A549 (cell line): ENCODE results near the gene LEO1. TPM values are rescaled to one million over a fixed set of nuclear protein-coding genes. Genes with fewer than 3 reads are reported as not detected.
A peak's percentile ranks its signal among the peaks of the same experiment; 100 is the strongest.

Experiments
- ATAC-seq, 2 experiments: fragments of 200-7000 bp in 1 of 2; fragments of >200 bp in 1 of 2; cut with Nextera tagmentation in 1 of 2; cut with Tn5 transposase in 1 of 2; 3 replicates each; pipeline versions ENCODE4 v1.8.0 to v1.9.1; 2018 to 2020; ENCODE audit warnings: mild to moderate bottlenecking in 1 of 2, moderate library complexity in 1 of 2
- CTCF ChIA-PET: fragments of 300-600 bp; sonication (Branson Sonifier 250); formaldehyde crosslinking; extraction: SDS; loops from one replicate; lab custom pipeline; 2021; ENCODE audit warnings: antibody characterized with exemption, inconsistent platforms; lab: Yijun Ruan, JAX
- POLR2A ChIA-PET: fragments of 350-600 bp; formaldehyde crosslinking; extraction: SDS; loops from one replicate; lab custom pipeline; 2021; ENCODE audit warnings: antibody characterized with exemption, inconsistent platforms; lab: Yijun Ruan, JAX
- DNase-seq, 2 experiments: peaks; one replicate each; pipeline versions ENCODE4 v3.0.0 to v3.0.0-alpha.2; 2011 to 2016; ENCODE audit warnings: low read depth in 1 of 2, low spot score in 1 of 2
- FAIRE-seq: peaks from 2 replicates; lab custom pipeline; 2011; peaks lifted over from hg19 to GRCh38; lab: Jason Lieb, UNC
- H3K27ac ChIP-seq, 2 experiments: fragments of >200 bp; sonication (Bioruptor Twin); formaldehyde crosslinking; 3 replicates each; pipeline ENCODE4 v1.5.1; 2016 to 2017
- H3K4me1 ChIP-seq: fragments of >200 bp; sonication (Bioruptor Twin); formaldehyde crosslinking; 3 replicates; pipeline ENCODE4 v1.6.1; 2016
- H3K4me2 ChIP-seq: fragments of >200 bp; sonication (Bioruptor Twin); formaldehyde crosslinking; 3 replicates; pipeline ENCODE4 v1.6.1; 2016
- H3K4me3 ChIP-seq: fragments of >200 bp; sonication (Bioruptor Twin); formaldehyde crosslinking; 3 replicates; pipeline ENCODE4 v1.5.1; 2016
- H3K9me3 ChIP-seq: fragments of >200 bp; sonication (Bioruptor Twin); formaldehyde crosslinking; 3 replicates; pipeline ENCODE4 v1.6.1; 2016
- CBX2 ChIP-seq: fragments of 200-600 bp; sonication (generic); IDR thresholded peaks from 2 replicates; pipeline ENCODE4 v1.6.1; 2016; ENCODE audit warnings: low read depth, mild to moderate bottlenecking, borderline replicate concordance
- CEBPB ChIP-seq, 2 experiments: fragments of >200 bp in 1 of 2; sonication (Bioruptor Twin) in 1 of 2; formaldehyde crosslinking in 1 of 2; IDR thresholded peaks; 2 replicates each; pipeline ENCODE4 v1.6.1; 2012 to 2016
- CHD2 ChIP-seq: fragments of 150-350 bp; IDR thresholded peaks from 2 replicates; pipeline ENCODE4 v1.6.1; 2014; ENCODE audit warnings: low read length; ENCODE audit not compliant: partially characterized antibody
- CHD4 ChIP-seq: fragments of 200-600 bp; sonication (generic); IDR thresholded peaks from 2 replicates; pipeline ENCODE4 v1.6.1; 2016; ENCODE audit warnings: antibody characterized with exemption, mild to moderate bottlenecking, borderline replicate concordance
- EP300 ChIP-seq, 2 experiments: fragments of >200 bp; sonication (Bioruptor Twin); formaldehyde crosslinking; IDR thresholded peaks; 2 replicates in 1 of 2; 3 replicates in 1 of 2; pipeline ENCODE4 v1.6.1; 2016 to 2017
- FOSL2 ChIP-seq, 2 experiments: fragments of 450-650 bp in 1 of 2; fragments of >200 bp in 1 of 2; sonication (Bioruptor Twin) in 1 of 2; formaldehyde crosslinking; IDR thresholded peaks; 2 replicates each; pipeline versions ENCODE4 v1.5.0 to v1.6.1; 2016 to 2020; ENCODE audit warnings: mild to moderate bottlenecking in 1 of 2, moderate library complexity in 1 of 2
- FOXS1 ChIP-seq: fragments of 250-450 bp; sonication (Bioruptor Pico); IDR thresholded peaks from 2 replicates; pipeline ENCODE4 v1.5.0; 2020; ENCODE audit warnings: mild to moderate bottlenecking, moderate library complexity
- HDAC2 ChIP-seq: fragments of 200-600 bp; sonication (generic); IDR thresholded peaks from 2 replicates; pipeline ENCODE4 v1.6.1; 2016
- HEYL ChIP-seq: fragments of 250-450 bp; sonication (Bioruptor Pico); IDR thresholded peaks from 2 replicates; pipeline ENCODE4 v1.8.0; 2021; ENCODE audit warnings: mild to moderate bottlenecking, moderate library complexity
- HOXB13 ChIP-seq: fragments of 250-450 bp; sonication (Bioruptor Pico); IDR thresholded peaks from 2 replicates; pipeline ENCODE4 v1.5.0; 2020; ENCODE audit warnings: low read depth, mild to moderate bottlenecking, moderate library complexity
- KDM1A ChIP-seq: fragments of 200-600 bp; sonication (generic); IDR thresholded peaks from 2 replicates; pipeline ENCODE4 v1.6.1; 2016; ENCODE audit warnings: low read depth, mild to moderate bottlenecking
- MAFK ChIP-seq: fragments of 450-650 bp; IDR thresholded peaks from 2 replicates; pipeline ENCODE4 v1.6.1; 2014; ENCODE audit not compliant: partially characterized antibody
- NR3C1 ChIP-seq: fragments of >200 bp; sonication (Bioruptor Twin); formaldehyde crosslinking; IDR thresholded peaks from 3 replicates; pipeline ENCODE4 v1.6.1; 2017
- PHF8 ChIP-seq: fragments of 200-600 bp; sonication (generic); IDR thresholded peaks from 2 replicates; pipeline ENCODE4 v1.6.1; 2016; ENCODE audit warnings: low read depth, mild to moderate bottlenecking, antibody characterized with exemption, moderate library complexity, borderline replicate concordance
- POLR2A ChIP-seq: IDR thresholded peaks from 2 replicates; pipeline ENCODE4 v1.6.1; 2012; ENCODE audit warnings: mild to moderate bottlenecking, low read length
- POLR2AphosphoS2 ChIP-seq: conservative IDR thresholded peaks from 2 replicates; pipeline ENCODE4 v1.6.1; 2012; ENCODE audit warnings: low read length, improper control_type of control experiment, inconsistent platforms
- RAD21 ChIP-seq, 2 experiments: fragments of >200 bp in 1 of 2; sonication (Bioruptor Twin) in 1 of 2; formaldehyde crosslinking in 1 of 2; IDR thresholded peaks in 1 of 2; conservative IDR thresholded peaks in 1 of 2; 2 replicates in 1 of 2; 3 replicates in 1 of 2; pipeline ENCODE4 v1.6.1; 2012 to 2018; ENCODE audit warnings: inconsistent platforms in 1 of 2
- RFX5 ChIP-seq: fragments of 450-650 bp; IDR thresholded peaks from 2 replicates; pipeline ENCODE4 v1.7.1; 2014; ENCODE audit warnings: antibody characterized with exemption, mild to moderate bottlenecking, moderate library complexity
- RNF2 ChIP-seq: fragments of 200-600 bp; sonication (generic); IDR thresholded peaks from 2 replicates; pipeline ENCODE4 v1.6.1; 2016; ENCODE audit warnings: low read depth, mild to moderate bottlenecking, antibody characterized with exemption, moderate library complexity, borderline replicate concordance
- TFCP2L1 ChIP-seq: fragments of 250-450 bp; sonication (Bioruptor Pico); IDR thresholded peaks from 2 replicates; pipeline ENCODE4 v1.5.0; 2021; ENCODE audit warnings: mild to moderate bottlenecking
- ZC3H11A ChIP-seq: fragments of 450-650 bp; IDR thresholded peaks from 2 replicates; pipeline ENCODE4 v1.6.1; 2014; ENCODE audit warnings: antibody characterized with exemption, mild to moderate bottlenecking
- ZSCAN20 ChIP-seq: fragments of 250-450 bp; sonication (Bioruptor Pico); IDR thresholded peaks from 2 replicates; pipeline ENCODE4 v1.8.0; 2022; ENCODE audit warnings: mild to moderate bottlenecking, moderate library complexity
- WGBS: methylation state at CpG from one replicate; pipeline ENCODE4 v1.1.6; 2017; ENCODE audit errors: missing lambda C conversion rate; 5-methylcytosine and 5-hydroxymethylcytosine counted together
- polyA plus RNA-seq, 4 experiments: library from polyadenylated mRNA; depleted of rRNA in 3 of 4; stranded (reverse); fragments of >200 nt; fragmentation: RNase III in 1 of 4; extraction: RNeasy Plus Mini Kit Qiagen cat#74134 plus additional on column Dnase treatment in 1 of 4; gene quantifications; 2 replicates in 3 of 4; 3 replicates in 1 of 4; pipeline ENCODE4 v1.2.3, GENCODE V29; 2011 to 2017
- TF ChIP-seq, protein P1 (sequence below): fragments of 250-450 bp; sonication (Bioruptor Pico); IDR thresholded peaks from 2 replicates; pipeline ENCODE4 v1.5.0; 2021; ENCODE audit warnings: mild to moderate bottlenecking, moderate library complexity, borderline replicate concordance
- TF ChIP-seq, protein P2 (sequence below): fragments of 450-650 bp; IDR thresholded peaks from 2 replicates; pipeline ENCODE4 v1.6.1; 2014; ENCODE audit warnings: antibody characterized with exemption
- TF ChIP-seq, protein P3 (sequence below): IDR thresholded peaks from 2 replicates; pipeline ENCODE4 v1.6.1; 2012
- TF ChIP-seq, protein P4 (sequence below): fragments of 250-450 bp; sonication (Bioruptor Pico); IDR thresholded peaks from 2 replicates; pipeline ENCODE4 v1.5.0; 2020; ENCODE audit warnings: low read depth, mild to moderate bottlenecking, moderate library complexity

Gene LEO1
- polyA plus RNA-seq, 2 of the 4 experiments (the other 2 are of a cell fraction) = 22.3 to 60.3 TPM

DNA sequence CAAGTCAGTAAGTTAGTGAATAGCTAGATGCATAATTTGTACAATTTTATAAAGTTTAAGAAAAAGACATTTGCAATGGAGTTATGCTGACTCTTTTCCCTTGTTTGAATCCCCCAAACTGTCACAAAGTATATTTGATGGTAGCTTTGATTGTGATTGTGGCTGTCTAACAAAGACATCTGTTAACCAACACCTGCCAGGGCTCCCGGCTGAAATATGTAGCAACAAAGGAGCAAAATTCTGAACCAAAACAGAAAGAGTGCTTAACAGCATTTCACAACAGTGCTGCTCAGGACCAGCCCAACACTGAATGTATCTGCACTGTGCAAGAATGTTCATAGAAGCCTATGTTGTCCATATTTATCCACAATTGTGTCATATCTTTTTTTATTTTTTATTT is 39.4 kb downstream of the LEO1 start (continued):
- TF ChIP-seq, protein P1, sequence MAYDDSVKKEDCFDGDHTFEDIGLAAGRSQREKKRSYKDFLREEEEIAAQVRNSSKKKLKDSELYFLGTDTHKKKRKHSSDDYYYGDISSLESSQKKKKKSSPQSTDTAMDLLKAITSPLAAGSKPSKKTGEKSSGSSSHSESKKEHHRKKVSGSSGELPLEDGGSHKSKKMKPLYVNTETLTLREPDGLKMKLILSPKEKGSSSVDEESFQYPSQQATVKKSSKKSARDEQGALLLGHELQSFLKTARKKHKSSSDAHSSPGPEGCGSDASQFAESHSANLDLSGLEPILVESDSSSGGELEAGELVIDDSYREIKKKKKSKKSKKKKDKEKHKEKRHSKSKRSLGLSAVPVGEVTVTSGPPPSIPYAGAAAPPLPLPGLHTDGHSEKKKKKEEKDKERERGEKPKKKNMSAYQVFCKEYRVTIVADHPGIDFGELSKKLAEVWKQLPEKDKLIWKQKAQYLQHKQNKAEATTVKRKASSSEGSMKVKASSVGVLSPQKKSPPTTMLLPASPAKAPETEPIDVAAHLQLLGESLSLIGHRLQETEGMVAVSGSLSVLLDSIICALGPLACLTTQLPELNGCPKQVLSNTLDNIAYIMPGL (CRISPR knock-in tag) = no peak
- TF ChIP-seq CHD4 = no peak
- TF ChIP-seq KDM1A = no peak
- no peak for TF ChIP-seq EP300 (IDR thresholded peaks at IDR 0.05)
- TF ChIP-seq POLR2AphosphoS2 = no peak
- TF ChIP-seq NR3C1 = no peak

DNA sequence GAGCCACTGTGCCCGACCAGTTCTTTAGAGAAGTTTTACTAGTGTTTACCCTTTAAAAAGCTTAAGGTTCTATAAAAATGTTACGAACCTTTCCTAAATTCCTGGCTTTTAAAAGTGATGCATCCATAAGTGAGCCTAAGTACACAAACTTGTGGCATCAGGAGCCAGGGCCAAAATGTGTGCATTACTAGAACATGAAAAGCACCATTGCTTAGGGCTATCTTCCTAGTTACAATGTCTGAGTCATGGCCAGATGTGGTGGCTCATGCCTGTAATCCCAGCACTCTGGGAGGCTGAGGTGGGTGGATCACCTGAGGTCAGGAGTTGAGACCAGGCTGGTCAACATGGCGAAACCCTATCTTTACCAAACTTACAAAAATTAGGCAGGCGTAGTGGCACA is 39.9 kb downstream of the LEO1 start:
- TF ChIP-seq NR3C1 (no peak), HOXB13 (no peak), TFCP2L1 (CRISPR knock-in tag) (no peak), CBX2 (no peak), POLR2A (no peak)
- Histone ChIP-seq H3K4me3 (no peak overlapping the region), H3K27ac (no peak overlapping the region), H3K4me2 (no peak overlapping the region), H3K4me1 (peaks cover 5% of the 10 kb centered on the region; the same call in 2 of the 3 replicates), H3K9me3 (no peaks in the 10 kb centered on the region)
- FAIRE-seq = no peak
- no peak for DNase-seq
- ChIA-PET POLR2A (no interaction called here), CTCF (interaction anchor here (0.6 to 4.0 kb wide), 4 partner anchors 10 to 282 kb away, joined by 3 to 15 read pairs (median 6); no protein-coding TSS in a partner anchor)
- WGBS = 90% methylated on average over 4 of the region's 4 CpGs
- peak in 1 of 2 experiments; percentile 18; a peak in 3 of 6 replicates for ATAC-seq

DNA sequence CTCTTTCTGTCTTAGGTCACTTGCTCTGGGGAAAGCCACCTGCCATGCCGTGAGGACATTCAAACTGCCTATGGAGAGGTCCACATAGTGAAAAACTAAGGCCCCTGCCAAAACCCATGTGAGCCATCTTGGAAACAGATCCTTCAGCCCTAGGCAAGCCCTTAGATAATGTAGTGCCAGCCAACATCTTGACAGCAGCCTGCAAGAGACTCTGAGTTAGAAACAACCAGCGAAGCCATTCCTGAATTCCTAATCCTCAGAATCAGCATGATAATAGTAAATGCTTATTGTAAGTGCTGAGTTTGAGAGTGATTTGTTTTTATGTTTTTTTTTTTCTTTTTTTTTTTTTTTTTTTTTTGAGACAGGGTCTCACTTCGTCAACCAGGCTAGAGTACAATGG is 40.6 kb downstream of the LEO1 start:
- ChIA-PET POLR2A (no interaction called here), CTCF (interaction anchor here (0.6 to 4.0 kb wide), 3 partner anchors 13 to 281 kb away, joined by 4 to 15 read pairs (median 7); no protein-coding TSS in a partner anchor)
- Histone ChIP-seq H3K4me3 (no peak overlapping the region), H3K27ac (no peak overlapping the region), H3K4me1 (peaks cover 5% of the 10 kb centered on the region; the same call in 2 of the 3 replicates), H3K9me3 (no peaks in the 10 kb centered on the region), H3K4me2 (no peak overlapping the region)
- WGBS = 94% methylated on average over 3 of the region's 3 CpGs
- FAIRE-seq = no peak
- DNase-seq = no peak
- ATAC-seq = no peak
- no peak for TF ChIP-seq ZC3H11A
- TF ChIP-seq CHD2 = no peak
- TF ChIP-seq PHF8 = no peak
- TF ChIP-seq FOSL2 (IDR thresholded peaks at IDR 0.05) = no peak
- TF ChIP-seq FOSL2 (CRISPR knock-in tag; IDR thresholded peaks at IDR 0.05) = no peak
- TF ChIP-seq, protein P2, sequence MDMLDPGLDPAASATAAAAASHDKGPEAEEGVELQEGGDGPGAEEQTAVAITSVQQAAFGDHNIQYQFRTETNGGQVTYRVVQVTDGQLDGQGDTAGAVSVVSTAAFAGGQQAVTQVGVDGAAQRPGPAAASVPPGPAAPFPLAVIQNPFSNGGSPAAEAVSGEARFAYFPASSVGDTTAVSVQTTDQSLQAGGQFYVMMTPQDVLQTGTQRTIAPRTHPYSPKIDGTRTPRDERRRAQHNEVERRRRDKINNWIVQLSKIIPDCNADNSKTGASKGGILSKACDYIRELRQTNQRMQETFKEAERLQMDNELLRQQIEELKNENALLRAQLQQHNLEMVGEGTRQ = no peak
- no peak for TF ChIP-seq MAFK
- TF ChIP-seq RNF2 = no peak
- no peak for TF ChIP-seq HDAC2
- no peak for TF ChIP-seq KDM1A
- no peak for TF ChIP-seq RAD21 (conservative IDR thresholded peaks at IDR 0.05 in 1 of 2, IDR thresholded peaks at IDR 0.05 in 1 of 2)
- no peak for TF ChIP-seq RFX5
- TF ChIP-seq FOXS1 (CRISPR knock-in tag) = no peak
- TF ChIP-seq ZSCAN20 (CRISPR knock-in tag) = no peak
- TF ChIP-seq, protein P3, sequence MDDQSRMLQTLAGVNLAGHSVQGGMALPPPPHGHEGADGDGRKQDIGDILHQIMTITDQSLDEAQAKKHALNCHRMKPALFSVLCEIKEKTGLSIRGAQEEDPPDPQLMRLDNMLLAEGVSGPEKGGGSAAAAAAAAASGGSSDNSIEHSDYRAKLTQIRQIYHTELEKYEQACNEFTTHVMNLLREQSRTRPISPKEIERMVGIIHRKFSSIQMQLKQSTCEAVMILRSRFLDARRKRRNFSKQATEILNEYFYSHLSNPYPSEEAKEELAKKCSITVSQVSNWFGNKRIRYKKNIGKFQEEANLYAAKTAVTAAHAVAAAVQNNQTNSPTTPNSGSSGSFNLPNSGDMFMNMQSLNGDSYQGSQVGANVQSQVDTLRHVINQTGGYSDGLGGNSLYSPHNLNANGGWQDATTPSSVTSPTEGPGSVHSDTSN = no peak
- TF ChIP-seq CEBPB (IDR thresholded peaks at IDR 0.05) = no peak
- no peak for TF ChIP-seq HEYL (CRISPR knock-in tag)
- TF ChIP-seq, protein P4, sequence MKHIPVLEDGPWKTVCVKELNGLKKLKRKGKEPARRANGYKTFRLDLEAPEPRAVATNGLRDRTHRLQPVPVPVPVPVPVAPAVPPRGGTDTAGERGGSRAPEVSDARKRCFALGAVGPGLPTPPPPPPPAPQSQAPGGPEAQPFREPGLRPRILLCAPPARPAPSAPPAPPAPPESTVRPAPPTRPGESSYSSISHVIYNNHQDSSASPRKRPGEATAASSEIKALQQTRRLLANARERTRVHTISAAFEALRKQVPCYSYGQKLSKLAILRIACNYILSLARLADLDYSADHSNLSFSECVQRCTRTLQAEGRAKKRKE = no peak
